ENCODE results near the gene TOPAZ1.

TOPAZ1 gene

DNA sequence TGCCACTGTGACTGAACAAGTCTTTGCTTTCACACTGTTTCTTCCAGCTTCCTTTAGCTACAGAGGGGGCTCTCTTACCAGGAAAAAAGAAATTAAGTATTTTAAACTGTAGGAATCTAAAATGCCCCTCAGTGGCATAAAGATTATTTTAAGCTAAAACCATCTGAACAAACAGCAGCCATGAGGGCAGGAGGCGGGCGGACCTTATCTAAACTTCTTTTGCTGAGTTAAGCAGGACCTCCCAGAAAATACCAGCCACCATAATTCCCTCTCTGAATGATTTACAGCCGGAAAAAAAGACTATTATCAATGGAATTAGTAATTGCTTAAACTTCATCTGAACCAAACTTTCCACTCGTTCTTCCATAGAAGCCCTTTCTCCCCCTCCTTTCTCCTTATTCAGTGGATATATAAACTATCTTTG, 5.2 kb upstream of the TOPAZ1 start:
- Histone ChIP-seq H3K4me2 (ENCODE audit: low read length) (peak overlapping the region; percentile 59; the same call in 1 of the 2 replicates), H3K9me3 (ENCODE audit: insufficient read depth, low read length) (no peaks in the 10 kb centered on the region), H3K27me3 (ENCODE audit: low read depth, low read length) (no peaks in the 10 kb centered on the region), H3K36me3 (replicated peaks; ENCODE audit: low read depth, low read length) (no peaks in the 10 kb centered on the region), H3K4me3 (ENCODE audit: low read length) (no peak overlapping the region), H3K4me1 (ENCODE audit: low read length) (peaks cover 7% of the 10 kb centered on the region; the same call in 1 of the 2 replicates), H3K27ac (ENCODE audit: low read length) (no peak overlapping the region), H3K79me2 (ENCODE audit: low read length) (no peaks in the 10 kb centered on the region), H4K20me1 (ENCODE audit: insufficient read depth, low read length) (no peaks in the 10 kb centered on the region), H3K9ac (ENCODE audit: low read length) (no peak overlapping the region), H2AFZ (ENCODE audit: low read depth, low read length) (no peak overlapping the region)
- TF ChIP-seq EZH2phosphoT487 (IDR thresholded peaks at IDR 0.05; ENCODE audit: low read depth) = no peak
- TF ChIP-seq, protein P1, sequence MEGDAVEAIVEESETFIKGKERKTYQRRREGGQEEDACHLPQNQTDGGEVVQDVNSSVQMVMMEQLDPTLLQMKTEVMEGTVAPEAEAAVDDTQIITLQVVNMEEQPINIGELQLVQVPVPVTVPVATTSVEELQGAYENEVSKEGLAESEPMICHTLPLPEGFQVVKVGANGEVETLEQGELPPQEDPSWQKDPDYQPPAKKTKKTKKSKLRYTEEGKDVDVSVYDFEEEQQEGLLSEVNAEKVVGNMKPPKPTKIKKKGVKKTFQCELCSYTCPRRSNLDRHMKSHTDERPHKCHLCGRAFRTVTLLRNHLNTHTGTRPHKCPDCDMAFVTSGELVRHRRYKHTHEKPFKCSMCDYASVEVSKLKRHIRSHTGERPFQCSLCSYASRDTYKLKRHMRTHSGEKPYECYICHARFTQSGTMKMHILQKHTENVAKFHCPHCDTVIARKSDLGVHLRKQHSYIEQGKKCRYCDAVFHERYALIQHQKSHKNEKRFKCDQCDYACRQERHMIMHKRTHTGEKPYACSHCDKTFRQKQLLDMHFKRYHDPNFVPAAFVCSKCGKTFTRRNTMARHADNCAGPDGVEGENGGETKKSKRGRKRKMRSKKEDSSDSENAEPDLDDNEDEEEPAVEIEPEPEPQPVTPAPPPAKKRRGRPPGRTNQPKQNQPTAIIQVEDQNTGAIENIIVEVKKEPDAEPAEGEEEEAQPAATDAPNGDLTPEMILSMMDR (IDR thresholded peaks at IDR 0.05; ENCODE audit: low read depth, low read length) = no peak

DNA sequence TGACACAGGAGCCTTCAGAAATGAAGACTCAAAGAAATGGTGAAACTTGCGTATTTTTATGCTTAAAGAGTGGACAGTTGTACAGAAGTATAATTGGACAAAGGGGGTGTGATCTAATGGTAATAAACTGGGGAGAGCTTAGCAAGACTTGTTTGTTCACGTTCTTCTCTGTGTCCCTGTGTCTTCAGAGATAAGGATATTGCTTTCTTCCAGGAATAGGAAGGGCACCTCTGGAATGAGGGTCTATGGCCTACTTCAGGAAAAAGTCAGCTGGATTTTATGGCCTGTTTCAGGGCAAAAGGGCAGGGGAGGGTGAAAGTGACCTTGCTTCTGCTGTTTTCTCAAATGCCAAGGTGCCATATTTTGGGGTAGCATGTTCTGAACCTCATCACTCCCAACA, 4.5 kb upstream of the TOPAZ1 start:
- H3K27ac ChIP-seq (ENCODE audit: low read length) = no peak overlapping the region
- no peak overlapping the region for H2AFZ ChIP-seq (ENCODE audit: low read depth, low read length)
- TF ChIP-seq EZH2phosphoT487 (IDR thresholded peaks at IDR 0.05; ENCODE audit: low read depth) = no peak
- TF ChIP-seq, protein P1 (IDR thresholded peaks at IDR 0.05; ENCODE audit: low read depth, low read length) = no peak
- no peak overlapping the region for H3K4me2 ChIP-seq (ENCODE audit: low read length)
- H3K4me3 ChIP-seq (ENCODE audit: low read length) = no peak overlapping the region
- H4K20me1 ChIP-seq (ENCODE audit: insufficient read depth, low read length) = no peaks in the 10 kb centered on the region
- no peaks in the 10 kb centered on the region for H3K9me3 ChIP-seq (ENCODE audit: insufficient read depth, low read length)
- H3K36me3 ChIP-seq (replicated peaks; ENCODE audit: low read depth, low read length) = no peaks in the 10 kb centered on the region
- H3K4me1 ChIP-seq (ENCODE audit: low read length) = peaks cover 7% of the 10 kb centered on the region; the same call in 1 of the 2 replicates
- no peaks in the 10 kb centered on the region for H3K27me3 ChIP-seq (ENCODE audit: low read depth, low read length)
- no peak overlapping the region for H3K9ac ChIP-seq (ENCODE audit: low read length)
- no peaks in the 10 kb centered on the region for H3K79me2 ChIP-seq (ENCODE audit: low read length)

DNA sequence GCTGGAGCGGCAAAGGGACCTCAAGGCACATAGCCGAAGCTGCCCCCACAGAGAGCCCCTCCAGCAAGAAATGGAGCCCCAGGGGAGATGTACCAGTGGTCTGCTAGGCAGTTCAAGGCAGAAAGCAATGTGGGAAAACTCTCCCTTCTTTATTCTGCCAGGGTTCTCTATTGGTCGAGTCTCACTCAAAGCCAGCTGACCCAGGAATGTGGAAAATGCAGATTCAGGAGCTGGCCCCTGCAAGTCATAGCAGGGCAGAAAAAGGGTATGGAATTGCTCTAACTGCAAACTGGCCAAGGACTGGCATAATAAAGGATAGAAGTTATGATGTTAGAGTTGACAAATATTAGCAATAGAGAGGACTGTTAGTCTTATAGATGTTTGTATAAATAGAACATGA, 4.0 kb upstream of the TOPAZ1 start:
- Histone ChIP-seq H3K4me3 (ENCODE audit: low read length) (no peak overlapping the region), H4K20me1 (ENCODE audit: insufficient read depth, low read length) (no peaks in the 10 kb centered on the region), H3K4me2 (ENCODE audit: low read length) (no peak overlapping the region), H3K9ac (ENCODE audit: low read length) (no peak overlapping the region), H3K27ac (ENCODE audit: low read length) (no peak overlapping the region), H2AFZ (ENCODE audit: low read depth, low read length) (no peak overlapping the region), H3K79me2 (ENCODE audit: low read length) (no peaks in the 10 kb centered on the region), H3K4me1 (ENCODE audit: low read length) (peaks cover 7% of the 10 kb centered on the region; the same call in 1 of the 2 replicates), H3K27me3 (ENCODE audit: low read depth, low read length) (no peaks in the 10 kb centered on the region), H3K9me3 (ENCODE audit: insufficient read depth, low read length) (no peaks in the 10 kb centered on the region), H3K36me3 (replicated peaks; ENCODE audit: low read depth, low read length) (no peaks in the 10 kb centered on the region)
- TF ChIP-seq, protein P1 (IDR thresholded peaks at IDR 0.05; ENCODE audit: low read depth, low read length) = no peak
- no peak for TF ChIP-seq EZH2phosphoT487 (IDR thresholded peaks at IDR 0.05; ENCODE audit: low read depth)

DNA sequence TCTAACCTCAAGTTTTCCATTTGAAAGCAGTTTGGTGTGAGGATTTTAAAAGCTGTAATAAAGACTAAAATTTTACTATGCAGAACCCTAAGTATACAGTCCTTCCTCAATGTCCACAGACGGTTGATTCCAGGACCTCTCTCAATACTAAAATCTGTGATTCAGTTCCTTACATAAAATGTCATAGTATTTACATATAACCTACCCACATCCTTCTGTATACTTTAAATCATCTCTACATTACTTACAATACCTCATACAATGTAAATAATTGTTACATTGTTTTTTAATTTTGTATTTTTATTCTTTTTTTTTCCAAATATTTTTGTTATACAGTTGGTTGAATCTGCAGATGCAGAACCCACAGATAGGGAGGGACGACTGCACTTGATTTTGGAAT, 2.8 kb upstream of the TOPAZ1 start:
- H3K4me2 ChIP-seq (ENCODE audit: low read length) = no peak overlapping the region
- no peak overlapping the region for H3K9ac ChIP-seq (ENCODE audit: low read length)
- peaks cover 13% of the 10 kb centered on the region; the same call in 1 of the 2 replicates for H3K4me1 ChIP-seq (ENCODE audit: low read length)
- H4K20me1 ChIP-seq (ENCODE audit: insufficient read depth, low read length) = no peaks in the 10 kb centered on the region
- H2AFZ ChIP-seq (ENCODE audit: low read depth, low read length) = no peak overlapping the region
- no peak overlapping the region for H3K4me3 ChIP-seq (ENCODE audit: low read length)
- H3K79me2 ChIP-seq (ENCODE audit: low read length) = no peaks in the 10 kb centered on the region
- H3K9me3 ChIP-seq (ENCODE audit: insufficient read depth, low read length) = no peaks in the 10 kb centered on the region
- no peak for TF ChIP-seq EZH2phosphoT487 (IDR thresholded peaks at IDR 0.05; ENCODE audit: low read depth)
- TF ChIP-seq, protein P1 (IDR thresholded peaks at IDR 0.05; ENCODE audit: low read depth, low read length) = no peak
- H3K27me3 ChIP-seq (ENCODE audit: low read depth, low read length) = no peaks in the 10 kb centered on the region
- H3K27ac ChIP-seq (ENCODE audit: low read length) = no peak overlapping the region
- no peaks in the 10 kb centered on the region for H3K36me3 ChIP-seq (replicated peaks; ENCODE audit: low read depth, low read length)

All from OCI-LY3 (cell line).